Ascending aorta (tissue), 2 donors: Measurements from ENCODE around the gene MCTP1. TPM values are rescaled to one million over a fixed set of nuclear protein-coding genes. Genes with fewer than 3 reads are reported as not detected.

Source experiments
- DNase-seq, 2 donors: peaks; one replicate each; pipeline ENCODE4 v3.0.0-alpha.2; 2019; ENCODE audit warnings: low spot score in 2 of 2
- H3K27ac ChIP-seq, 2 donors: fragments of 200-600 bp; sonication (generic); one replicate each; pipeline ENCODE4 v1.5.1; 2016 to 2017; ENCODE audit warnings: mild to moderate bottlenecking in 1 of 2
- H3K27me3 ChIP-seq: fragments of 200-600 bp; sonication (generic); one replicate; pipeline ENCODE4 v1.5.1; 2017
- H3K36me3 ChIP-seq, 2 donors: fragments of 200-600 bp; sonication (generic); one replicate each; pipeline ENCODE4 v1.5.1; 2016
- H3K4me1 ChIP-seq, 2 donors: fragments of 200-600 bp; sonication (generic); one replicate each; pipeline ENCODE4 v1.5.1; 2016 to 2017; ENCODE audit warnings: mild to moderate bottlenecking in 1 of 2
- H3K4me3 ChIP-seq, 2 donors: fragments of 200-600 bp; sonication (generic); one replicate each; pipeline ENCODE4 v1.5.1; 2016 to 2017; ENCODE audit warnings: mild to moderate bottlenecking in 1 of 2
- H3K9me3 ChIP-seq, 2 donors: fragments of 200-600 bp; sonication (generic); one replicate each; pipeline ENCODE4 v1.5.1; 2016
- CTCF ChIP-seq, 3 experiments: fragments of 200-600 bp in 2 of 3; fragments of 450-650 bp in 1 of 3; sonication (generic) in 2 of 3; IDR thresholded peaks; one replicate each; pipeline ENCODE4 v1.5.1; 2016 to 2019; ENCODE audit warnings: antibody characterized with exemption in 3 of 3, mild to moderate bottlenecking in 1 of 3, moderate library complexity in 1 of 3
- intact Hi-C: fragments of 100-400 bp; cut with DNase I; formaldehyde crosslinking; loops from one replicate; pipeline ENCODE4 v1.15.1; 2023
- total RNA-seq: library from RNA; depleted of rRNA; stranded (reverse); fragments of >200 nt; gene quantifications from one replicate; pipeline ENCODE4 v1.1.0, GENCODE V29; 2016

The MCTP1 gene
- total RNA-seq, 1 donor from 2014 or later, result 112 TPM

GRCh38 chr5:94885931-94886330 is 399.0 kb downstream of the MCTP1 start:
- H3K27ac ChIP-seq, result no peak overlapping the region
- H3K27me3 ChIP-seq, result no peaks in the 10 kb centered on the region
- H3K4me3 ChIP-seq, result no peak overlapping the region
- H3K4me1 ChIP-seq, result no peaks in the 10 kb centered on the region
- no peaks in the 10 kb centered on the region for H3K36me3 ChIP-seq
- intact Hi-C loops, result no loop called here
- no peak for DNase-seq
- no peaks in the 10 kb centered on the region for H3K9me3 ChIP-seq
- TF ChIP-seq CTCF (IDR thresholded peaks at IDR 0.05), result no peak

- H3K4me1 ChIP-seq, result no peaks in the 10 kb centered on the region
- no peak overlapping the region for H3K27ac ChIP-seq
- no peaks in the 10 kb centered on the region for H3K9me3 ChIP-seq
- intact Hi-C loops, result no loop called here
- no peaks in the 10 kb centered on the region for H3K36me3 ChIP-seq
- no peak for TF ChIP-seq CTCF (IDR thresholded peaks at IDR 0.05)
- H3K4me3 ChIP-seq, result no peak overlapping the region
- no peaks in the 10 kb centered on the region for H3K27me3 ChIP-seq
- DNase-seq, result no peak
Observed at GRCh38 chr5:94884311-94884710, 400.6 kb downstream of the MCTP1 start.

GRCh38 chr5:94872526-94872925 is 412.4 kb downstream of the MCTP1 start:
- DNase-seq, result no peak
- Histone ChIP-seq H3K27me3 (no peaks in the 10 kb centered on the region), H3K36me3 (no peaks in the 10 kb centered on the region), H3K4me1 (no peaks in the 10 kb centered on the region), H3K9me3 (no peaks in the 10 kb centered on the region), H3K27ac (no peak overlapping the region), H3K4me3 (no peak overlapping the region)
- no peak for TF ChIP-seq CTCF (IDR thresholded peaks at IDR 0.05)
- intact Hi-C loops, result no loop called here

- Histone ChIP-seq H3K36me3 (no peaks in the 10 kb centered on the region), H3K27ac (no peak overlapping the region), H3K27me3 (no peaks in the 10 kb centered on the region), H3K4me3 (no peak overlapping the region), H3K4me1 (no peaks in the 10 kb centered on the region), H3K9me3 (no peaks in the 10 kb centered on the region)
- intact Hi-C loops, result no loop called here
- TF ChIP-seq CTCF (IDR thresholded peaks at IDR 0.05), result no peak
- DNase-seq, result no peak
Observed at GRCh38 chr5:94870511-94871183, 414.2 kb downstream of the MCTP1 start.

- intact Hi-C loops, result no loop called here
- H3K4me3 ChIP-seq, result no peak overlapping the region
- no peaks in the 10 kb centered on the region for H3K4me1 ChIP-seq
- H3K27me3 ChIP-seq, result no peaks in the 10 kb centered on the region
- no peaks in the 10 kb centered on the region for H3K36me3 ChIP-seq
- H3K27ac ChIP-seq, result no peak overlapping the region
- TF ChIP-seq CTCF (IDR thresholded peaks at IDR 0.05), result no peak
- H3K9me3 ChIP-seq, result no peaks in the 10 kb centered on the region
- DNase-seq, result no peak
Observed at GRCh38 chr5:94869921-94870320, 415.0 kb downstream of the MCTP1 start.

GRCh38 chr5:94863951-94864350 is 420.9 kb downstream of the MCTP1 start:
- intact Hi-C loops, result no loop called here
- H3K9me3 ChIP-seq, result no peaks in the 10 kb centered on the region

More at GRCh38 chr5:94863951-94864350, 420.9 kb downstream of the MCTP1 start:
- H3K27ac ChIP-seq, result no peak overlapping the region
- no peaks in the 10 kb centered on the region for H3K36me3 ChIP-seq
- H3K4me3 ChIP-seq, result no peak overlapping the region
- TF ChIP-seq CTCF (IDR thresholded peaks at IDR 0.05), result no peak
- DNase-seq, result no peak
- no peaks in the 10 kb centered on the region for H3K4me1 ChIP-seq
- no peaks in the 10 kb centered on the region for H3K27me3 ChIP-seq
